Measurements from ENCODE around the gene FKBP5. TPM values are rescaled to one million over a fixed set of nuclear protein-coding genes. Genes with fewer than 3 reads are reported as not detected.

The FKBP5 gene
- total and polyA plus RNA-seq, 9 of the 15 experiments (the other 6 are each of a cell fraction or from before 2014, with no cell fraction given) = 32.7 to 151 (median 75.0) TPM

GRCh38 chr6:35706468-35706867 is 17.8 kb upstream of the FKBP5 start (continued):
- TF ChIP-seq ZNF518B (CRISPR knock-in tag; IDR thresholded peaks at IDR 0.05) (no peak), ZNF740 (CRISPR knock-in tag; IDR thresholded peaks at IDR 0.05) (no peak), ZNF740 (tag; IDR thresholded peaks at IDR 0.05) (no peak), NFE2L1 (tag; IDR thresholded peaks at IDR 0.05; ENCODE audit: borderline replicate concordance, low read depth) (no peak), DMBX1 (CRISPR knock-in tag; IDR thresholded peaks at IDR 0.05; ENCODE audit: borderline replicate concordance) (no peak), NFRKB (IDR thresholded peaks at IDR 0.05; ENCODE audit: low read depth) (no peak), ELF2 (CRISPR knock-in tag; IDR thresholded peaks at IDR 0.05) (no peak), ZNF12 (CRISPR knock-in tag; IDR thresholded peaks at IDR 0.05) (no peak), NCOA2 (IDR thresholded peaks at IDR 0.05; ENCODE audit: partially characterized antibody in 2 of 2) (no peak), SREBF1 (IDR thresholded peaks at IDR 0.05; ENCODE audit: borderline replicate concordance, low read depth, low read length) (no peak), HDGF (IDR thresholded peaks at IDR 0.05) (no peak), TCF7 (IDR thresholded peaks at IDR 0.05; ENCODE audit: borderline replicate concordance) (no peak), TEAD2 (tag; IDR thresholded peaks at IDR 0.05) (no peak), NEUROD1 (IDR thresholded peaks at IDR 0.05; ENCODE audit: borderline replicate concordance, low read depth, low read length, partially characterized antibody) (no peak), MECOM (CRISPR knock-in tag; IDR thresholded peaks at IDR 0.05) (no peak), CBX1 (IDR thresholded peaks at IDR 0.05; ENCODE audit: low read depth) (no peak), SNRNP70 (optimal IDR thresholded peaks at IDR 0.05; ENCODE audit: low read depth, low read length) (no peak), GTF3C2 (IDR thresholded peaks at IDR 0.05; ENCODE audit: borderline replicate concordance, extremely low read depth, insufficient read length) (no peak), ZNF263 (CRISPR knock-in tag; IDR thresholded peaks at IDR 0.05; ENCODE audit: borderline replicate concordance) (no peak), BRD9 (IDR thresholded peaks at IDR 0.05; ENCODE audit: low read depth, partially characterized antibody) (no peak), HNRNPUL1 (IDR thresholded peaks at IDR 0.05; ENCODE audit: low read length) (no peak)
- TF ChIP-seq, protein P1, sequence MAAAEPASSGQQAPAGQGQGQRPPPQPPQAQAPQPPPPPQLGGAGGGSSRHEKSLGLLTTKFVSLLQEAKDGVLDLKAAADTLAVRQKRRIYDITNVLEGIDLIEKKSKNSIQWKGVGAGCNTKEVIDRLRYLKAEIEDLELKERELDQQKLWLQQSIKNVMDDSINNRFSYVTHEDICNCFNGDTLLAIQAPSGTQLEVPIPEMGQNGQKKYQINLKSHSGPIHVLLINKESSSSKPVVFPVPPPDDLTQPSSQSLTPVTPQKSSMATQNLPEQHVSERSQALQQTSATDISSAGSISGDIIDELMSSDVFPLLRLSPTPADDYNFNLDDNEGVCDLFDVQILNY (CRISPR knock-in tag; IDR thresholded peaks at IDR 0.05) = no peak
